Inflammatory macrophage treated with lipopolysaccharide for 4 hours (primary cell): Measurements from ENCODE around the gene GRAMD1B.
A peak's percentile ranks its signal among the peaks of the same experiment; 100 is the strongest.

Experiments
- DNase-seq: peaks from one replicate; pipeline ENCODE4 v3.0.0-alpha.2; 2020

GRAMD1B gene

DNA sequence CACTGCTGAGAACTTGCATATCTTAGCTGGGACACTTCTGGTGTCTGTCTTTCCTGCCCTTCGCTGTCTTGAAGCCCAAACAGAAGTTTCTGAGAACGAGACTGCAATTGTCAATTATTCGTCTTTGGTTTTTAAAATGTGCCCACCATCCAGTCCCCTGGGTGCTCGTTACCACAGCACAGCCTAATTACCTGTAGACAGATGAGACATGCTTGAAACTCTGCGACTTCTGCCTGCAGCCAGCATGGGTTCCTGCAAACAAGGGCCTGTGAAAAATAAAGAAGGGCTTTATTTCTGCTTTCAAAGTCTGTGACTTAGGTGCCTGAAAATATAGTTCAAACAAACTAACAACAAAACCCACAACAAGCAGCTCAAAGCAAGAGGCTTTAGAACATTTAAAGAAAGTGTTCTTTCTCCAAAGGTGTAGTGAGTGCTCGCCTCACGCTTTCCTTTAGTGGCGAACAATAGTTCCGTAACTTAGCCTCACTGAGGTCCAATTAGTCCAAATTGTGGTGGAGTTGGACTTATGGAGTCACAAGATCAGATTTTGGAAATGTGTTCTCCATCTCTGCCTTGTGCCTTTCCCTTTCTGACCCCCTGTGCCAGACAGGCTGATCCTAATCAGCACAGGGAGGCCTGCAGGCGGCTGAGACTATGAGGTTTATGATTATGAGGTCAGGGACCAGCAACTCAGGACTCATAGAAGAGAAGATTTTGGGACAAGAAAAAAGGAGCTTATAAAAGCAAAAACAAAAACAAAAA lies 20.4 kb upstream of the GRAMD1B start:
- no peak for DNase-seq

GRCh38 chr11:123410218-123410549 lies 19.9 kb upstream of the GRAMD1B start:
- no peak for DNase-seq

GRCh38 chr11:123413636-123414035 lies 16.4 kb upstream of the GRAMD1B start:
- DNase-seq: peak; percentile 79

GRCh38 chr11:123416566-123416965 lies 13.5 kb upstream of the GRAMD1B start:
- DNase-seq: peak; percentile 86

DNA sequence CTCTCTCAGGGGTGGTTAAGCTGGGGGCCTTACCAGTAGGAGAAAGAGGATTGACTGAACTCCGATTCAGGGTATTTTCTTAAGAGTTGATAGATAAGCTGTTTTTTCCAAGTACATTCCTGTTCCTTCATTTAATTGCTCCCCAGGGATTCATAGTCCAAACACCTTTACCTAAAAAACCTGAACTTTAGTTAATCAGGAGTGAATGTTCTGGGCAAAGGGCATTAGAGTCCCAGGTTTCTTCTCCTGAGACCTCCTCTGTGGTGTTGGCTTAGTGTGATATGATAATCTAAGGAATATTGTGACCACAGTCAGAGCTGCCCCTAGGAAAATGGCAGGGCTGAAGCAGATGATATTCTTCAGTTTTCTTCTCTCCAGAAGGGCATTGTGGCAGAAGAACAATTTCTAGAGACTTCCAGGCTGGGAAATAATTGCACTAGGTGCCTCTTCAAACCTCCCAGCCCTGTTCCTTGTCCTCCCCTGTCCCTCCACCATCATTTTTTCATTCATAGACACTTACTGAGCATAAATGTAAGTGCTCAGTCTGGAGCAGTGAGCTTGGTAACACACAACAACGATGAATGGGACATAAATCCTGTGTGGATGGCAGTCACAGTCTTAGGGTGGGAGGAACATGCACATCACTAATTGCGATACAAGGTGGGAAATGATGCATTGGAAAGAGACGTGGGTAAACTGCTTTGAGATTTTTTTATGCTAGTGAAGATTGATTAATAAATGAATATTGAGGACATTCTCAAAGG lies 11.5 kb upstream of the GRAMD1B start:
- no peak for DNase-seq

- no peak for DNase-seq
Measured at GRCh38 chr11:123419731-123420452, 10.2 kb upstream of the GRAMD1B start.

DNA sequence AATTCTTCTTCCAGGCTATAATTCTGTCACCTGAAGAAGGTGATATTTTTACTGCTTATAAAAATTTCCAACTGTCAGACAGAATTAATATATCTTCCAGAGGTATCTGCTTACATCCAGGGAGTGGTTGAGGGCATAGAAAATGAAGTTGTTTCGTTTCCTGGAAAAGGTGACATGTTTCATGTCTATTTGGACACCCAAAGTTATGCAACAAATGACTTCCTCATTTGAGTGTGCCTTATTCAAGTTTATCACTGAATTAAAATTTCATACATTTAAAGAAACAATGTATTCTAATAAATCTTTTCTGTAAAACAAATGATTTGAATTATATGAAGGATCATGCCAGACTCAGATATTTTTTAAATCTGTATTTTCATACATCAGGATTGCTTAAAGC lies 8.5 kb upstream of the GRAMD1B start:
- peak; percentile 92 for DNase-seq

DNA sequence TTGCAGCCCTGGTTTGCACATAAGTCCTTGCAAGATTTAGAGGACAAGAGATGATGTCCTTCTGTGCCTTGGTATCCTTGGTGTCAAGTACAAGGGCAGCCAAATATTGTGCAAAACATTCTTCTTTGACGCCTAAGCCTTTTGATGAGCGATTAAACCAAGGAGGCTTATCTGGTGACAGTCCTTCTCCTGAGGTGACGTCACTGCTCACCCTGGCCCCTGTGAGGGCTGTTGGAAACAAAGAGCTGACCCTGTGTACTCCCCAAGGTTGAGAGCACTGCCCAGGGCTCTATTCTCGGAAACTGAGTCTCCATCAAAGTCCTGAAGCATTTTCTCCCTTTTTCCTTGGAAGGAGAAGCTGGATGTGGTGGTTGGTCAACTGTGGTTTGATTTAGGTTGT lies 4.7 kb upstream of the GRAMD1B start:
- DNase-seq: no peak

DNA sequence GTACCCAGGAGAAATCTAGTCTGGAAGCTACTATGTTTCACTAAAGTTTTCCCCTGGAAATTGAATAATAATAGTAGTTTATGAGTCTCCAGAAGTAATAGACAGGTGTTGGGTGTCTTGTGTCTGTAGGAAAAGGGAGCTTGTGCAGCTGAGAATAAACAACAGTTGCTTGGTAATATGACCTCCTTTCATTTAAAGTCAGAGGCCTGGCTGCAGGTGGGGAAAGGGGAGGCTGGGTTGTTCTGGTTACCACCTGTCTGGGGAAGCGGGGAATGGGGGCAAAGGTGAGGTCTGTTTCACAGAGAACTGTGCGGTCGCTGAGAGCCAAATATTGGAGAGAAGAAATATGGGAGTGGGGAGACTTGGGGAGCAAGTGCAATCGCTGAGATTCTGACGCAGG lies 3.3 kb upstream of the GRAMD1B start:
- no peak for DNase-seq

DNA sequence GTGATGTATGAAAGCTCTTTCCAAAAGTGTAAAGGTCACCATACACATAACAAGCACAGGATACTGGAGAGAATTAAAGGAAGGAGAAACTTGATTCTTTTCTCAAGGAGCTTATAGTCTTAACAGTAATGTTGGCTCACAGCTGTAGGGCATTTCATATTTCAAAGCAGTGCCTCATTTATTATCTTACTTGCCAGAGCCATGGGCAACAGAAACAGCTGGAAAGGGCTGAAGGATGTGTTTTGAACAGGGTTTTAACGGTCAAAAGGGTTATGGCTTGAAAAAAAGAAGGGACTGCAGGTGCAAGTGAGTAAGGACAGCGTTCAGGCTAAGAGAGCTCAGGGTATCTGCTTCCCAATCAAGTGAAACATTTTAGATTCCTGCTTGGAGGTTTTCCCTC lies 2.7 kb upstream of the GRAMD1B start:
- DNase-seq: no peak

GRCh38 chr11:123428116-123428715 lies 1.9 kb upstream of the GRAMD1B start:
- no peak for DNase-seq

DNA sequence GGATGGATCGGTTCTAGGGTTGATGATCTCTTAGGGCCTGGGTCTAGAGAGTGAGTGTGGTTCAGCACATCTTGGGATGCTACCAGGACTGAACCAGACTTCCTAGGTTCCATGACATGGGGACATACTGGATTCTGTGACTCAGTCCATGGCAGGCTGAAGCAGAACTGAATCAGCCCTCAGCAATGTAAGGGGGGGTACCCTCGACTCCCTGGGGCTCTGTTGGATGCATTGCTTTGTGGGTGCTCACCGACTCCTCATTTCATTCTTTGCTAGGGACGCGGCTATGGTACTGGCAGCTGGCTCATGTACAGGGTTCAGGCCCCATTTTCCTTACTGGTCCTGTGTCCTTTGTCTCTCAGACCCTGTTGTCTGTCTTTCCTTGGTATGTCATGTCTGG lies 733 bp upstream of the GRAMD1B start:
- no peak for DNase-seq

DNA sequence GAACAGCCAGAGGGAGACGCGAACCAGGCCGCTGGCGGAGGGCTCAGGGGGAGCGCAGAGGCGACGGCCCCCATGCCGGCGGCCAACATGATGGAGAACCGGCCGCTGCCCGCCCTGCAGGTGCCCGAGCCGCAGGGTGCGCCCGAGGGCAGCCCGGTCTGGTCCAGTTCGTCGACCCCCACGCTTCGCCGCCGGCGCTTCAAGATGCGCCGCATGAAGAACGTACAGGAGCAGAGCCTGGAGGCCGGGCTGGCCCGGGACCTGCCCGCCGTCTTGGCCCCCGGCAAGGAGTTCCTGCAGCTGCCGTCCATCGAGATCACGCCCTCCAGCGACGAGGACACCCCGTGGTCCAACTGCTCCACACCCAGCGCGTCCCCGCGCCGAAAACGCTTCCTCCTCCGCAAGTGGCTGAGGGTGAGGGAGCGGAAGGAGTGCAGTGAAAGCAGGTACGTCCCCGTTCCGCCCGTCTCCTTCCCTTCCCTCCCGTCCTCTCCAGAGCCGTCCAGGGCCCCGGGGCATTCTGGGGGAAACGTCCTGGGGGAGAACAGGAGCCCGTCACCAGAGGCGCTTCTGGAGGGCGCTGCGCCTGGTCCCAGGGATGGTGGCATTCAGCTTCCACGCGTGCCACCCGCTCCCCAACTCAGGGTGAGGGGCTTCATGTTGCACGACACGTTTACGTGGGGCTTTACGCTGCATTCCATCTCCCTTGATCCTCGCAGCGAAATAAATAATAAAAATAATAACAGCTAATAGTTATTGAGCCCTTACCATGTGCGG lies 840 bp downstream of the GRAMD1B start:
- peak; percentile 74 for DNase-seq

DNA sequence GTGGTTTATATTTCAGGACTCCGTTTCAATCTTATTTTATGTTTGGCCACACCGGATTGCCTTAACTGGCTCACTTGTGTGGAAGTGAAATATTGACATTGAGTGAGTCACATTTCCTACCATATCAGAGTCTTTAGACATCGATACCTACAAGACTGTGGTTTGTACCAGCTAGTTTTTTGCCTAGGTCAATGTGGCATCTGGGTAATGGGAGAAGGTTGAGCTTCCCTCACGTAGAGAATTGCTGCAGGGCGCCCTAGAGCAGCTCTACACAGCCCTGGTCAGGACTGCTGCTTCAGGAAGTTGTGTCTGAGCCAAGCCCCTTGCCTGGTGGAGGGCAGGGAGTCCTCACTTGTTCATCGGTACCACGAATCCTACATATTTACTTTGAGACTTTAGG lies 1.6 kb downstream of the GRAMD1B start:
- DNase-seq: peak; percentile 23

GRCh38 chr11:123434262-123434661 lies 4.2 kb downstream of the GRAMD1B start:
- DNase-seq: no peak

DNA sequence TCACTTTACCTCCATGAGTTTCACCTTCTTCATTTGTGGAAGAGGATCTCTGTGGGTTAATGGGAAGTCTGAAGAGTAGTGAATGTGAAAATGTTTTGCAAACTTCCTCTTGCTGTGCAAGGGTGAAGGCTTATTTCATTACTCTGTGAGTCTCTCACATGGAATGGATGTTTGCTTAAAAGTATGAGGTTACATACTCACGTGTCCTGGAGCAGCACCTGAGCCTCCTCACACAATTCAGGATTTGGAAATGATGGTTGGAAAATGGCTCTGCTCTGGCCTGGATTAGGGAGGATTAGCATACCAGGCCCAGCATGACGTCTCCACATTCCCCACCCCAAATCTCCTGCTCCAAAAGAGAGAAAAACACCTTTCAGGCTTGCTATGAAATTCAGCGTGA lies 4.8 kb downstream of the GRAMD1B start:
- DNase-seq: peak; percentile 76

DNA sequence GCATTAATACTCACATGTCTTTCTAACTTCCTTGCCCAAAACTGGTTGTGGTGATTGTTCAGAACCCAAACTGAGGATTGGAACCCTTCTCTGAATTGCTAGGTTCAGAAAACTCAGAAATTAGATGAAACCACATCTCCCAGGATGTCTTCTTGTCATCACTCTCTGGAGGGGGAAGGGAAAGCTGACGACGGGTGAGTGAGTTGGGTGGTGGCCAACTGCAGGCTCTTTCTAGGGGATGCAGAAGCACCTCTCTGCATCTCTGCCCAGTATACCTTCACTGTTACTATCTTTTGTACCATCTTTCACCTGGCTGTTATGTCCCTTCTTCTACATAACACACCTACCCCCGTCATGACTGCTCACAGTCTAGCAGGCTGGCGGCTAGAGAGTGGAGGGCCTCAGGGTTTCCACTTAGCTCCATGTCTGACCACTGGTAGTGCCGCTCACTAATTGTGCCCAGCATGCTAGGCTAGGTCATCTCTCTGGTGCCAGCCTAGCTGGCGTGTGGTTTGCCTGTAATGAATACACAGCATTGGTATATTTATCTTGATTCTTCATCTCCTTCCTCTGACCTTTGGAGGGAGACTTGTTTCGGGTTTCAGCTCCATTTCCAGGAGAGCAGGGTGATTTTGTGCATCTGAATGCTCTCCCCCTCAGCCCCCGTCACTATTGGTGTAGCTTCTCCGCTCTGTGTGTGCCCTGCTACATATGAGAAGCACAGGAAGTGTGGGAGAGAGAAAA lies 7.3 kb downstream of the GRAMD1B start:
- DNase-seq: no peak

GRCh38 chr11:123438131-123438627 lies 8.1 kb downstream of the GRAMD1B start:
- DNase-seq: no peak

DNA sequence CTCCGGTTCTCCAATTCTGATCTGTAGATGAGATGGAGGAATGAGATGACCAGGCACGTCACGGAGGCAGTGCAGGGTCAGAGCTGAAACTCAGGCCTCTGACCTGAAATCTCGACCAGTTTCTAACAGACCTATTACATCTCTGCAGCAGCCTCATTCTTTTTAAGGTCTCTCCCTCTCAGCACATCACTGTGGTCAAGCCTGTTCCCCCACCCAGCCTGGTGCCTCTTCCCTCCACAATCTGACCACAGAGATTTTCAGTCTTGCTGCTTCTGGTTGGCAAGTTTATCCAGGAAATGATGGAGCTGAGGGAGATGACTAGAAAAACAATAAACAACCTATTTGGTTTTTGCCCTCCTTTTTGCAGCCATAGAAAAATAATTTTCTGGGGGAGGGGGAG lies 9.5 kb downstream of the GRAMD1B start:
- DNase-seq: no peak

- DNase-seq: no peak
Measured at GRCh38 chr11:123441161-123441560, 11.1 kb downstream of the GRAMD1B start.

- DNase-seq: no peak
Measured at GRCh38 chr11:123443851-123444623, 14.0 kb downstream of the GRAMD1B start.
